ENCODE data around the gene PTTG1. TPM values are rescaled to one million over a fixed set of nuclear protein-coding genes. Genes with fewer than 3 reads are reported as not detected.
A peak's percentile ranks its signal among the peaks of the same experiment; 100 is the strongest.
"Not testable (repeated sequence)": the region's sequence is repeated elsewhere in the genome, so short reads cannot be mapped to it uniquely, and the experiment has no call there.

The PTTG1 gene
- total RNA-seq, 1 experiment from 2014 or later = 234 TPM

- Histone ChIP-seq H3K36me3 (ENCODE audit: insufficient read depth, low read length) (peaks cover 13% of the 10 kb centered on the region), H3K4me2 (ENCODE audit: low read depth, low read length, poor library complexity, severe bottlenecking) (no peak overlapping the region)
- no peak for DNase-seq
These were observed 11.1 kb downstream of the PTTG1 start for GRCh38 chr5:160432787-160433186.

GRCh38 chr5:160434022-160434531 is 12.4 kb downstream of the PTTG1 start:
- H3K9me2 ChIP-seq (replicated peaks; ENCODE audit: insufficient read depth, low read length) = no peaks in the 10 kb centered on the region
- H3K4me1 ChIP-seq (ENCODE audit: low read length) = peaks cover 67% of the 10 kb centered on the region
- H3K79me2 ChIP-seq (ENCODE audit: low read length) = no peaks in the 10 kb centered on the region
- H3K27me3 ChIP-seq (ENCODE audit: low read length) = no peaks in the 10 kb centered on the region
- H3K4me3 ChIP-seq (ENCODE audit: low read length) = peak overlapping the region; percentile 38; the same call in 1 of the 2 replicates
- H3K4me2 ChIP-seq (ENCODE audit: low read depth, low read length, poor library complexity, severe bottlenecking) = peak overlapping the region; percentile 61
- no peak overlapping the region for H3K27ac ChIP-seq (ENCODE audit: low read length)
- peak overlapping the region; percentile 38 for H3K9ac ChIP-seq (ENCODE audit: low read length)
- peak overlapping the region; percentile 6; the same call in 1 of the 2 replicates for H2AFZ ChIP-seq (ENCODE audit: low read length)
- H3K9me3 ChIP-seq (ENCODE audit: low read length) = no peaks in the 10 kb centered on the region
- H3K36me3 ChIP-seq (ENCODE audit: insufficient read depth, low read length) = peaks cover 1% of the 10 kb centered on the region; the same call in 1 of the 2 replicates
- H4K20me1 ChIP-seq (ENCODE audit: insufficient read depth, low read depth, low read length) = no peaks in the 10 kb centered on the region
- peak; percentile 85 for DNase-seq

More at GRCh38 chr5:160432787-160433186, 11.1 kb downstream of the PTTG1 start:
- Histone ChIP-seq H3K4me1 (ENCODE audit: low read length) (peaks cover 59% of the 10 kb centered on the region), H4K20me1 (ENCODE audit: insufficient read depth, low read depth, low read length) (no peaks in the 10 kb centered on the region), H3K79me2 (ENCODE audit: low read length) (no peaks in the 10 kb centered on the region), H3K9me3 (ENCODE audit: low read length) (no peaks in the 10 kb centered on the region), H3K27me3 (ENCODE audit: low read length) (no peaks in the 10 kb centered on the region), H3K4me3 (ENCODE audit: low read length) (no peak overlapping the region), H2AFZ (ENCODE audit: low read length) (no peak overlapping the region), H3K27ac (ENCODE audit: low read length) (no peak overlapping the region), H3K9me2 (replicated peaks; ENCODE audit: insufficient read depth, low read length) (no peaks in the 10 kb centered on the region), H3K9ac (ENCODE audit: low read length) (no peak overlapping the region)

GRCh38 chr5:160435532-160435931 is 13.9 kb downstream of the PTTG1 start:
- Histone ChIP-seq H3K27ac (ENCODE audit: low read length) (no peak overlapping the region), H3K9me2 (replicated peaks; ENCODE audit: insufficient read depth, low read length) (no peaks in the 10 kb centered on the region), H3K4me1 (ENCODE audit: low read length) (peaks cover 59% of the 10 kb centered on the region), H3K36me3 (ENCODE audit: insufficient read depth, low read length) (no peaks in the 10 kb centered on the region), H3K9ac (ENCODE audit: low read length) (no peak overlapping the region), H3K27me3 (ENCODE audit: low read length) (no peaks in the 10 kb centered on the region), H4K20me1 (ENCODE audit: insufficient read depth, low read depth, low read length) (no peaks in the 10 kb centered on the region), H3K79me2 (ENCODE audit: low read length) (no peaks in the 10 kb centered on the region), H2AFZ (ENCODE audit: low read length) (no peak overlapping the region), H3K4me2 (ENCODE audit: low read depth, low read length, poor library complexity, severe bottlenecking) (no peak overlapping the region), H3K4me3 (ENCODE audit: low read length) (no peak overlapping the region), H3K9me3 (ENCODE audit: low read length) (no peaks in the 10 kb centered on the region)
- DNase-seq = no peak

- H3K79me2 ChIP-seq (ENCODE audit: low read length) = no peaks in the 10 kb centered on the region
- no peaks in the 10 kb centered on the region for H4K20me1 ChIP-seq (ENCODE audit: insufficient read depth, low read depth, low read length)
- no peak overlapping the region for H3K9ac ChIP-seq (ENCODE audit: low read length)
- no peak overlapping the region for H3K4me3 ChIP-seq (ENCODE audit: low read length)
- H3K36me3 ChIP-seq (ENCODE audit: insufficient read depth, low read length) = no peaks in the 10 kb centered on the region
- H3K27ac ChIP-seq (ENCODE audit: low read length) = no peak overlapping the region
- H3K9me3 ChIP-seq (ENCODE audit: low read length) = no peaks in the 10 kb centered on the region
- no peak overlapping the region for H2AFZ ChIP-seq (ENCODE audit: low read length)
- H3K27me3 ChIP-seq (ENCODE audit: low read length) = no peaks in the 10 kb centered on the region
- no peaks in the 10 kb centered on the region for H3K9me2 ChIP-seq (replicated peaks; ENCODE audit: insufficient read depth, low read length)
- no peak for DNase-seq
- H3K4me2 ChIP-seq (ENCODE audit: low read depth, low read length, poor library complexity, severe bottlenecking) = no peak overlapping the region
- peaks cover 54% of the 10 kb centered on the region for H3K4me1 ChIP-seq (ENCODE audit: low read length)
These were observed 14.4 kb downstream of the PTTG1 start for GRCh38 chr5:160436017-160436416.

GRCh38 chr5:160436661-160437060 is 15.0 kb downstream of the PTTG1 start:
- H3K36me3 ChIP-seq (ENCODE audit: insufficient read depth, low read length); H3K9ac ChIP-seq (ENCODE audit: low read length); H3K79me2 ChIP-seq (ENCODE audit: low read length); H3K27ac ChIP-seq (ENCODE audit: low read length); DNase-seq; H3K27me3 ChIP-seq (ENCODE audit: low read length); H3K9me2 ChIP-seq (replicated peaks; ENCODE audit: insufficient read depth, low read length); H3K9me3 ChIP-seq (ENCODE audit: low read length); H4K20me1 ChIP-seq (ENCODE audit: insufficient read depth, low read depth, low read length); H3K4me3 ChIP-seq (ENCODE audit: low read length); H2AFZ ChIP-seq (ENCODE audit: low read length); H3K4me2 ChIP-seq (ENCODE audit: low read depth, low read length, poor library complexity, severe bottlenecking): not testable (repeated sequence)
- peaks cover 50% of the 10 kb centered on the region for H3K4me1 ChIP-seq (ENCODE audit: low read length)

GRCh38 chr5:160437271-160437670 is 15.6 kb downstream of the PTTG1 start:
- no peaks in the 10 kb centered on the region for H4K20me1 ChIP-seq (ENCODE audit: insufficient read depth, low read depth, low read length)
- H2AFZ ChIP-seq (ENCODE audit: low read length) = no peak overlapping the region
- no peak for DNase-seq
- H3K27ac ChIP-seq (ENCODE audit: low read length) = no peak overlapping the region
- H3K79me2 ChIP-seq (ENCODE audit: low read length) = no peaks in the 10 kb centered on the region
- no peaks in the 10 kb centered on the region for H3K27me3 ChIP-seq (ENCODE audit: low read length)
- H3K36me3 ChIP-seq (ENCODE audit: insufficient read depth, low read length) = no peaks in the 10 kb centered on the region
- no peaks in the 10 kb centered on the region for H3K9me3 ChIP-seq (ENCODE audit: low read length)
- H3K9ac ChIP-seq (ENCODE audit: low read length) = no peak overlapping the region
- no peaks in the 10 kb centered on the region for H3K9me2 ChIP-seq (replicated peaks; ENCODE audit: insufficient read depth, low read length)
- H3K4me3 ChIP-seq (ENCODE audit: low read length) = no peak overlapping the region
- H3K4me1 ChIP-seq (ENCODE audit: low read length) = peaks cover 44% of the 10 kb centered on the region
- H3K4me2 ChIP-seq (ENCODE audit: low read depth, low read length, poor library complexity, severe bottlenecking) = no peak overlapping the region

GRCh38 chr5:160438316-160439204 is 16.9 kb downstream of the PTTG1 start:
- Histone ChIP-seq H3K36me3 (ENCODE audit: insufficient read depth, low read length) (no peaks in the 10 kb centered on the region), H3K4me1 (ENCODE audit: low read length) (peaks cover 31% of the 10 kb centered on the region), H3K27me3 (ENCODE audit: low read length) (no peaks in the 10 kb centered on the region), H3K79me2 (ENCODE audit: low read length) (no peaks in the 10 kb centered on the region), H3K4me2 (ENCODE audit: low read depth, low read length, poor library complexity, severe bottlenecking) (peak overlapping the region; percentile 81), H4K20me1 (ENCODE audit: insufficient read depth, low read depth, low read length) (no peaks in the 10 kb centered on the region), H3K4me3 (ENCODE audit: low read length) (peak overlapping the region; percentile 70), H3K9me3 (ENCODE audit: low read length) (no peaks in the 10 kb centered on the region), H3K9me2 (replicated peaks; ENCODE audit: insufficient read depth, low read length) (no peaks in the 10 kb centered on the region), H3K9ac (ENCODE audit: low read length) (peak overlapping the region; percentile 68), H3K27ac (ENCODE audit: low read length) (no peak overlapping the region), H2AFZ (ENCODE audit: low read length) (peak overlapping the region; percentile 98)
- peak; percentile 82 for DNase-seq

GRCh38 chr5:160439205-160439600 is 17.5 kb downstream of the PTTG1 start:
- Histone ChIP-seq H3K36me3 (ENCODE audit: insufficient read depth, low read length) (no peaks in the 10 kb centered on the region), H3K9me2 (replicated peaks; ENCODE audit: insufficient read depth, low read length) (no peaks in the 10 kb centered on the region), H3K9ac (ENCODE audit: low read length) (peak overlapping the region; percentile 68), H3K4me3 (ENCODE audit: low read length) (peak overlapping the region; percentile 70), H3K79me2 (ENCODE audit: low read length) (no peaks in the 10 kb centered on the region), H2AFZ (ENCODE audit: low read length) (peak overlapping the region; percentile 98), H4K20me1 (ENCODE audit: insufficient read depth, low read depth, low read length) (no peaks in the 10 kb centered on the region), H3K27ac (ENCODE audit: low read length) (no peak overlapping the region), H3K27me3 (ENCODE audit: low read length) (no peaks in the 10 kb centered on the region), H3K4me2 (ENCODE audit: low read depth, low read length, poor library complexity, severe bottlenecking) (peak overlapping the region; percentile 81), H3K9me3 (ENCODE audit: low read length) (no peaks in the 10 kb centered on the region), H3K4me1 (ENCODE audit: low read length) (peaks cover 25% of the 10 kb centered on the region)
- DNase-seq = peak; percentile 92

Measured in Karpas-422 (cell line).